ENCODE measurements around the gene CASP2. TPM values are rescaled to one million over a fixed set of nuclear protein-coding genes. Genes with fewer than 3 reads are reported as not detected.

CASP2 gene
- total RNA-seq, 1 experiment from 2014 or later = 65.3 TPM

DNA sequence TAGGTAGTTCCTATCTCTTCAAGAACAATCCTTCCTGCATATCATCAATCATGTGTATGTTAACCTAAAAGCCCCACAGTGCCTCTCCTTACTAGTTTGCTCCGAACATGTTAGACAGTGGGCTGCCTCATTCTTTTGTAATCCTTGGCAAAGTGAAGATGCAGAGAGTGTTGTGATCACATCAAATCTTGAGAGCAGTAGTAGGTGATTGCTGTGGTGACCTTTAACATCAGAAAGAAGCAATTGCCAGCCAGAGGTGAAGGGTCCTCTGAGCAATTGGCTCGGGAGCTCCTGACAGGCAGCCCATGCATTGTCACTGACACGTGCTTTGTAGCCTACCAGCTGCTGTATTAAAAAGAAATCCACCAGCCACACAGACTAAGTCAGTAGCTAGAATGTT, 44.5 kb upstream of the CASP2 start:
- H2AFZ ChIP-seq (ENCODE audit: low read length) = no peak overlapping the region
- H3K4me2 ChIP-seq (ENCODE audit: insufficient read depth, insufficient read length, low read length) = no peak overlapping the region
- no peak for DNase-seq
- H3K4ac ChIP-seq (ENCODE audit: low read depth, low read length) = no peak overlapping the region
- H2BK12ac ChIP-seq (ENCODE audit: insufficient read length, low read depth, low read length) = no peak overlapping the region
- H3K9me3 ChIP-seq (ENCODE audit: control insufficient read depth, low read depth, low read length) = no peaks in the 10 kb centered on the region
- H3K4me3 Mint-ChIP-seq = no peak overlapping the region
- H2BK5ac ChIP-seq (ENCODE audit: insufficient read length, low read length) = no peak overlapping the region
- H3K79me1 ChIP-seq (ENCODE audit: insufficient read depth, low read depth, low read length, poor library complexity, severe bottlenecking) = no peaks in the 10 kb centered on the region
- H3T11ph ChIP-seq (ENCODE audit: low read length) = no peak overlapping the region
- no peaks in the 10 kb centered on the region for H3K23me2 ChIP-seq (ENCODE audit: insufficient read length, low read depth, low read length, poor library complexity, severe bottlenecking)
- H3K9me3 Mint-ChIP-seq = no peaks in the 10 kb centered on the region
- H3K56ac ChIP-seq (ENCODE audit: insufficient read length, low read depth, low read length) = no peak overlapping the region
- H2BK120ac ChIP-seq (ENCODE audit: low read depth, low read length, poor library complexity, severe bottlenecking) = no peak overlapping the region
- no peak overlapping the region for H2AK5ac ChIP-seq (ENCODE audit: insufficient read length, low read length)
- H3K79me2 ChIP-seq (ENCODE audit: insufficient read depth, low read length) = no peaks in the 10 kb centered on the region
- H3K23ac ChIP-seq (ENCODE audit: insufficient read length, low read depth, low read length) = no peak overlapping the region
- no peaks in the 10 kb centered on the region for H4K20me1 ChIP-seq (ENCODE audit: control insufficient read depth, insufficient read depth, insufficient read length)
- H4K8ac ChIP-seq (replicated peaks; ENCODE audit: insufficient read length, low read depth, low read length) = no peak overlapping the region
- no peak overlapping the region for H3K27ac ChIP-seq (ENCODE audit: insufficient read length, low read depth, low read length)
- WGBS (ENCODE audit: extremely low coverage, insufficient read length, low lambda C conversion rate) = no CpG with 5 or more reads among the region's 3 CpGs
- no peaks in the 10 kb centered on the region for H3K27me3 ChIP-seq (ENCODE audit: insufficient read depth, low read length)
- no peak for TF ChIP-seq CTCF (conservative IDR thresholded peaks at IDR 0.05)
- no peaks in the 10 kb centered on the region for H3K4me1 ChIP-seq (ENCODE audit: insufficient read depth, low read length)
- H2BK20ac ChIP-seq (ENCODE audit: low read depth, low read length, poor library complexity, severe bottlenecking) = no peak overlapping the region
- no peak overlapping the region for H4K91ac ChIP-seq (ENCODE audit: insufficient read length, low read depth, low read length)
- H3K4me1 Mint-ChIP-seq = peaks cover 3 to 7% of the 10 kb centered on the region in 2 experiments; a peak in 3 of 4 replicates
- H3K18ac ChIP-seq (ENCODE audit: insufficient read length, low read depth, low read length) = no peak overlapping the region
- H3K27ac Mint-ChIP-seq = no peak overlapping the region
- H3K36me3 Mint-ChIP-seq (ENCODE audit: insufficient read depth in 1 of 3, low read depth in 3 of 3) = no peaks in the 10 kb centered on the region
- H3K14ac ChIP-seq (ENCODE audit: insufficient read depth, low read length) = no peak overlapping the region
- H4K5ac ChIP-seq (ENCODE audit: insufficient read length, low read depth, low read length) = no peak overlapping the region
- H3K9ac ChIP-seq (ENCODE audit: extremely low read depth, insufficient read length, low read length) = no peak overlapping the region
- peaks cover 12% of the 10 kb centered on the region for H3K27me3 Mint-ChIP-seq (ENCODE audit: low read depth)
- no peak overlapping the region for H2BK15ac ChIP-seq (ENCODE audit: low read depth, low read length)
